PFSK-1 (cell line): ENCODE measurements around the gene FIGLA.

Experiments
- FOXP2 ChIP-seq: optimal IDR thresholded peaks from 2 replicates; pipeline ENCODE3; 2011; ENCODE audit warnings: borderline replicate concordance, control low read depth, inconsistent platforms; ENCODE audit not compliant: insufficient read depth; ENCODE audit errors: extremely low read length, extremely low read depth
- POLR2AphosphoS5 ChIP-seq: IDR thresholded peaks from 2 replicates; pipeline ENCODE4 v1.6.1; 2012; ENCODE audit warnings: low read depth, mild to moderate bottlenecking, control low read depth, low read length, moderate library complexity
- SIN3A ChIP-seq: IDR thresholded peaks from 2 replicates; pipeline ENCODE4 v1.6.1; 2012; ENCODE audit warnings: mild to moderate bottlenecking, low read length, moderate library complexity, borderline replicate concordance; ENCODE audit not compliant: insufficient read depth
- TAF1 ChIP-seq: IDR thresholded peaks from 2 replicates; pipeline ENCODE4 v1.6.1; 2012; ENCODE audit warnings: low read length, control low read depth, borderline replicate concordance; ENCODE audit not compliant: insufficient read depth
- TF ChIP-seq, protein P1 (sequence below), 2 experiments: IDR thresholded peaks; 2 replicates each; pipeline versions ENCODE4 v1.6.1 to v1.8.0; 2011 to 2012; ENCODE audit warnings: low read depth in 2 of 2, low read length in 2 of 2, control low read depth in 1 of 2, inconsistent platforms in 1 of 2, mild to moderate bottlenecking in 1 of 2, moderate library complexity in 1 of 2; ENCODE audit not compliant: insufficient read depth in 1 of 2

FIGLA gene

GRCh38 chr2:70823249-70823648 lies 32.8 kb upstream of the FIGLA start:
- TF ChIP-seq SIN3A: no peak
- no peak for TF ChIP-seq POLR2AphosphoS5
- no peak for TF ChIP-seq TAF1

DNA sequence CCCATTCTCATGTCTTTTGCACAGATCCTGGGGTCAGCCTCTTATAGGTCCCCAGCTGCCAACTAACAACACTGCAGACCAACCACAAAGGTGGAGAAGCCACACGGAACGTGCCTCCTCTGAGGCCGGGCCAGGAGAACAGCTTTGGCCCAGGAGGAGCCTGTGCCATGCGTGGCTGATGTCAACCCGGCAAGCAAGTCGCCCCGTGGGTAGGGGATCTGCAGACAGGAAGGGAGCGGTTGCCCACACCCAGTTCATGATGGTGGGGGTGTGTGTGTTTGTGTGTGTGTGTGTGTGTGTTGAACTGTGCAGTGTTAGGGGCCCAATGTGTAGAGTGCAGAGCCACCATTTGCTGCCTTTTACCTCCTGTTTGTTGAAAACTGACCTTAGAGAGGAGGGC lies 32.4 kb upstream of the FIGLA start:
- TF ChIP-seq, protein P1, sequence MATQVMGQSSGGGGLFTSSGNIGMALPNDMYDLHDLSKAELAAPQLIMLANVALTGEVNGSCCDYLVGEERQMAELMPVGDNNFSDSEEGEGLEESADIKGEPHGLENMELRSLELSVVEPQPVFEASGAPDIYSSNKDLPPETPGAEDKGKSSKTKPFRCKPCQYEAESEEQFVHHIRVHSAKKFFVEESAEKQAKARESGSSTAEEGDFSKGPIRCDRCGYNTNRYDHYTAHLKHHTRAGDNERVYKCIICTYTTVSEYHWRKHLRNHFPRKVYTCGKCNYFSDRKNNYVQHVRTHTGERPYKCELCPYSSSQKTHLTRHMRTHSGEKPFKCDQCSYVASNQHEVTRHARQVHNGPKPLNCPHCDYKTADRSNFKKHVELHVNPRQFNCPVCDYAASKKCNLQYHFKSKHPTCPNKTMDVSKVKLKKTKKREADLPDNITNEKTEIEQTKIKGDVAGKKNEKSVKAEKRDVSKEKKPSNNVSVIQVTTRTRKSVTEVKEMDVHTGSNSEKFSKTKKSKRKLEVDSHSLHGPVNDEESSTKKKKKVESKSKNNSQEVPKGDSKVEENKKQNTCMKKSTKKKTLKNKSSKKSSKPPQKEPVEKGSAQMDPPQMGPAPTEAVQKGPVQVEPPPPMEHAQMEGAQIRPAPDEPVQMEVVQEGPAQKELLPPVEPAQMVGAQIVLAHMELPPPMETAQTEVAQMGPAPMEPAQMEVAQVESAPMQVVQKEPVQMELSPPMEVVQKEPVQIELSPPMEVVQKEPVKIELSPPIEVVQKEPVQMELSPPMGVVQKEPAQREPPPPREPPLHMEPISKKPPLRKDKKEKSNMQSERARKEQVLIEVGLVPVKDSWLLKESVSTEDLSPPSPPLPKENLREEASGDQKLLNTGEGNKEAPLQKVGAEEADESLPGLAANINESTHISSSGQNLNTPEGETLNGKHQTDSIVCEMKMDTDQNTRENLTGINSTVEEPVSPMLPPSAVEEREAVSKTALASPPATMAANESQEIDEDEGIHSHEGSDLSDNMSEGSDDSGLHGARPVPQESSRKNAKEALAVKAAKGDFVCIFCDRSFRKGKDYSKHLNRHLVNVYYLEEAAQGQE (IDR thresholded peaks at IDR 0.05; ENCODE audit: insufficient read depth in 1 of 2, low read depth in 2 of 2, low read length in 2 of 2): no peak
- TF ChIP-seq FOXP2 (no peak), POLR2AphosphoS5 (no peak), SIN3A (no peak), TAF1 (no peak)

GRCh38 chr2:70820499-70820898 lies 30.1 kb upstream of the FIGLA start, which contains the start of gene CLEC4F:
Gene CLEC4F, minus strand, starts transcription at chr2:70820599. Its CDS starts 76 bp downstream, at chr2:70820523.
- TF ChIP-seq, protein P1 (IDR thresholded peaks at IDR 0.05; ENCODE audit: insufficient read depth in 1 of 2, low read depth in 2 of 2, low read length in 2 of 2): no peak
- TF ChIP-seq TAF1 (no peak), FOXP2 (no peak), POLR2AphosphoS5 (no peak), SIN3A (no peak)

DNA sequence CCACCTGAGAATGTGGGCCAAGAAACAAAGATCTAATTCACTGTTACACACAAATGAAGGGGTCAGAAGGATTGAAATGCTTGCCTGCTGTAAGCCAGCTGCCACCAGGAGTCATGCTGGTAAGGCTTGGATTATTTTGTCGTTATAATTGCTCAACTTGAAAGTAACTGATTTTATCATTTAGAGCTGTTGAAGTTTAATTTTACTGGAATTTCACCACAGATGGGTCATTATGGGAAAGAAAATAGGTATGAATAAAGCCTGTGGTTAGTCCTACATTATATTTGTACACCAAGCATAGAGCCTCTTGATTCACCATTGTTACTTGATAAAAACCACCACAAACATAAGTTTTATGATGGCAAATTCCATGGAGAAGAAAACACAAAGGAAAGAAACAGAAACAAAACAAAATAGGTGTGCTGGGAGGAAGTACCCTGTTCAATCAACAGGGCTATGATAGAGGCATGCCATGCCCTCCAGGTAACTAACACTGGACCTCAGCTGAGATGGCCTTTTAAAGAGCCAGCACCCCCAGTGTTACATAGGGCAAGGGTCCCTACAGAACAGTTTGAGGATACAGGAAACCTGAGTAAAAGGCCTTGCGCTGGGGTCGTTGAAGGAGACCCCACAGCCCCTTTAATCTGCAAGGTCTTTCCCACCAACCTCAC lies 27.0 kb upstream of the FIGLA start:
- no peak for TF ChIP-seq POLR2AphosphoS5
- TF ChIP-seq TAF1: no peak
- TF ChIP-seq SIN3A: no peak
- TF ChIP-seq, protein P1 (IDR thresholded peaks at IDR 0.05; ENCODE audit: insufficient read depth in 1 of 2, low read depth in 2 of 2, low read length in 2 of 2): no peak
- TF ChIP-seq FOXP2: no peak

DNA sequence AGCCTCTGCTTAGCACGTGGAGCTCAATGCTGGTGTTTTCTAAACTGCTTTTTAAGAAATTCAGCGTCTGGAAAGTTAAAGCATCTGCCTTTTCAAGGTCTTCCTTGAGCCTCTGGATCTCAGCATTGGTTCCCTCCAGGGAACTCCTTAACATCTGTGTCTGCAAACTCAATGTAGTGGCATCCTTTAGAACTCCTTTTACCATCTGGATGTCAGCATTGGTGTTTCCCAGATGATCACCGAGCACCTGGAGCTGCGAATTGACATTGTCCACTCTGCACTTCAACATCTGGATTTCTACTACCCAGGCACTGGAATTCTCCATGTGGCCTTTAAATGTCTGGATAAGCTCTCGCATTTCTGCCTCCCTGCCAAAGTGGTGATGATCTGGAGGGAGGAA lies 26.3 kb upstream of the FIGLA start:
- TF ChIP-seq, protein P1 (IDR thresholded peaks at IDR 0.05; ENCODE audit: insufficient read depth in 1 of 2, low read depth in 2 of 2, low read length in 2 of 2): no peak
- TF ChIP-seq SIN3A (no peak), TAF1 (no peak), POLR2AphosphoS5 (no peak), FOXP2 (no peak)
